SU-DHL-6 (cell line): ENCODE results near the gene CAMK1D.

Experiments used
- H2AFZ ChIP-seq: fragments of 200-600 bp; sonication (generic); 2 replicates; pipeline ENCODE4 v1.6.1; 2014; ENCODE audit warnings: low read depth, mild to moderate bottlenecking, moderate library complexity, mixed read lengths, antibody characterized with exemption, low read length; ENCODE audit not compliant: severe bottlenecking
- H3F3A ChIP-seq: fragments of 200-600 bp; shearing (Covaris generic); 2 replicates; pipeline ENCODE4 v1.6.0; 2016; ENCODE audit warnings: antibody characterized with exemption, mild to moderate bottlenecking; ENCODE audit not compliant: insufficient read depth
- H3K27ac ChIP-seq: fragments of 200-600 bp; sonication (generic); 2 replicates; pipeline ENCODE4 v1.5.1; 2016; ENCODE audit warnings: low read depth, mild to moderate bottlenecking, low read length, moderate library complexity, mixed read lengths
- H3K27me3 ChIP-seq: fragments of 200-600 bp; sonication (generic), shearing (Covaris generic); 2 replicates; pipeline ENCODE4 v1.6.0; 2014; ENCODE audit warnings: mild to moderate bottlenecking, low read length
- H3K36me3 ChIP-seq: fragments of 200-600 bp; sonication (generic); 2 replicates; pipeline ENCODE4 v1.6.1; 2014; ENCODE audit warnings: mild to moderate bottlenecking, low read length, mixed read lengths
- H3K4me2 ChIP-seq: fragments of 300-600, 200-600 bp; shearing (Covaris generic), sonication (generic); 2 replicates; pipeline ENCODE4 v1.6.0; 2014; ENCODE audit warnings: low read length, low read depth, mild to moderate bottlenecking; ENCODE audit not compliant: poor library complexity, severe bottlenecking
- H3K4me3 ChIP-seq: fragments of 200-600 bp; sonication (generic); 2 replicates; pipeline ENCODE4 v1.5.1; 2014; ENCODE audit warnings: antibody characterized with exemption, low read length, mild to moderate bottlenecking, mixed read lengths; ENCODE audit not compliant: insufficient read depth, poor library complexity, severe bottlenecking
- H3K79me2 ChIP-seq: fragments of 200-600 bp; sonication (generic); 2 replicates; pipeline ENCODE4 v1.6.1; 2014; ENCODE audit warnings: mild to moderate bottlenecking, low read length, moderate library complexity; ENCODE audit not compliant: insufficient read depth
- H3K9ac ChIP-seq: fragments of 200-600 bp; sonication (generic); 2 replicates; pipeline ENCODE4 v1.7.0; 2014; ENCODE audit warnings: mild to moderate bottlenecking, low read length
- H3K9me2 ChIP-seq: fragments of 200-600 bp; sonication (generic); replicated peaks from 2 replicates; pipeline ENCODE4 v1.6.1; 2014; ENCODE audit warnings: low read length; ENCODE audit not compliant: insufficient read depth
- H3K9me3 ChIP-seq: fragments of 200-600 bp; sonication (generic); 2 replicates; pipeline ENCODE4 v1.6.1; 2014; ENCODE audit warnings: low read length, mixed read lengths; ENCODE audit not compliant: insufficient read depth
- H4K20me1 ChIP-seq: fragments of 200-600 bp; sonication (generic); 2 replicates; pipeline ENCODE4 v1.6.1; 2014; ENCODE audit warnings: low read depth, mild to moderate bottlenecking, antibody characterized with exemption, low read length, moderate library complexity, mixed read lengths
- EZH2phosphoT487 ChIP-seq: fragments of 200-600 bp; sonication (generic), shearing (Covaris generic); conservative IDR thresholded peaks from 2 replicates; pipeline ENCODE4 v1.6.1; 2018; ENCODE audit warnings: mild to moderate bottlenecking, antibody characterized with exemption, low read length, moderate library complexity, mixed read lengths
- TF ChIP-seq, protein P1 (sequence below): fragments of 200-600 bp; sonication (generic); IDR thresholded peaks from one replicate; pipeline ENCODE4 v1.5.1; 2017; ENCODE audit warnings: antibody characterized with exemption, mild to moderate bottlenecking, low read length, moderate library complexity; ENCODE audit not compliant: insufficient read depth, poor library complexity, severe bottlenecking

Gene CAMK1D

DNA sequence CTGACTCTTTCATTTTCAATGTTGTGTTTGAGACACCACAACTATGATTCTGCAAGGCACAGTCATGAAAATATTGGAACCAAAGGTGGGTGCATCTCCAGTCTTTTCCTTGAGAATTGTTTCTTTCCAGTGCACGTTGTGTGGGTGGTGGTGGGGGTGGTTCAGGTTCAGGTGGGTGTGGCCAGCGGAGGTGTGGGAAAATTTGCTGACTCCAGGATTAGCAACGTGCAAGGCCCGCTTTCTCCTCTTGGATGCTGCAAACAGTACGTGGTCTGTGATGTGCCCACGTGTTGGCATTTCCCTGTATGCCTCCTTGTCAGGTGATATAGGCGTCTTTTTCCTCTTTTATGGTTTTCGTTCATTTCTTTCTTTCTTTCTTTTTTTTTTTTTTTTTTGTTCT, 59.1 kb downstream of the CAMK1D start:
- peaks cover 3% of the 10 kb centered on the region; the same call in 1 of the 2 replicates for H4K20me1 ChIP-seq
- H3K27me3 ChIP-seq, result no peaks in the 10 kb centered on the region
- peaks cover 90% of the 10 kb centered on the region for H3K79me2 ChIP-seq
- no peak overlapping the region for H3K4me2 ChIP-seq
- H3F3A ChIP-seq, result 0 out of 2 replicates have a peak, but pooled peaks cover 5% of the 10 kb centered on the region
- H3K9me2 ChIP-seq, result no peaks in the 10 kb centered on the region
- no peak overlapping the region for H3K9ac ChIP-seq
- no peak overlapping the region for H3K27ac ChIP-seq
- no peaks in the 10 kb centered on the region; the same call in 1 of the 2 replicates for H3K36me3 ChIP-seq
- no peak overlapping the region for H3K4me3 ChIP-seq
- no peaks in the 10 kb centered on the region for H3K9me3 ChIP-seq
- TF ChIP-seq EZH2phosphoT487, result no peak
- TF ChIP-seq, protein P1, sequence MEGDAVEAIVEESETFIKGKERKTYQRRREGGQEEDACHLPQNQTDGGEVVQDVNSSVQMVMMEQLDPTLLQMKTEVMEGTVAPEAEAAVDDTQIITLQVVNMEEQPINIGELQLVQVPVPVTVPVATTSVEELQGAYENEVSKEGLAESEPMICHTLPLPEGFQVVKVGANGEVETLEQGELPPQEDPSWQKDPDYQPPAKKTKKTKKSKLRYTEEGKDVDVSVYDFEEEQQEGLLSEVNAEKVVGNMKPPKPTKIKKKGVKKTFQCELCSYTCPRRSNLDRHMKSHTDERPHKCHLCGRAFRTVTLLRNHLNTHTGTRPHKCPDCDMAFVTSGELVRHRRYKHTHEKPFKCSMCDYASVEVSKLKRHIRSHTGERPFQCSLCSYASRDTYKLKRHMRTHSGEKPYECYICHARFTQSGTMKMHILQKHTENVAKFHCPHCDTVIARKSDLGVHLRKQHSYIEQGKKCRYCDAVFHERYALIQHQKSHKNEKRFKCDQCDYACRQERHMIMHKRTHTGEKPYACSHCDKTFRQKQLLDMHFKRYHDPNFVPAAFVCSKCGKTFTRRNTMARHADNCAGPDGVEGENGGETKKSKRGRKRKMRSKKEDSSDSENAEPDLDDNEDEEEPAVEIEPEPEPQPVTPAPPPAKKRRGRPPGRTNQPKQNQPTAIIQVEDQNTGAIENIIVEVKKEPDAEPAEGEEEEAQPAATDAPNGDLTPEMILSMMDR, result no peak
- H2AFZ ChIP-seq, result no peak overlapping the region

DNA sequence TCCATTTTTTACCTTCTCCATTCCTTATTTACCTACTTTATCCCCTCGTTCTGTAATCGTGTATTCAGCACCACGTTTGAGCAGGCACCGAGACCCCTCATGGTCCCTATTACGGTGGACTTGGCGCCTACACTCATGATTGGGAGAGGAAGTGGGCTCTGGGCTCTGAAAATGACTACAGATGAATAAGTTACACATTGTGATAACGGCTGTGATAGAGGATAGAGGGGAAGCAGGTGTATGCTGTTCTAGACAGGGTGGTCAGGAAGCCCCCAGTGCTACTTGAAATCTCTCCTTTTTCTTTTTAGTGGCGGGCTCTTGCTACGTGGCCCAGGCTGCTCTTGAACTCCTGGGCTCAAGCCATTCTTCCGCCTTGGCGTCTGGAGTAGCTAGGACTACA, 59.8 kb downstream of the CAMK1D start:
- H3K36me3 ChIP-seq, result no peaks in the 10 kb centered on the region; the same call in 1 of the 2 replicates
- no peak for TF ChIP-seq EZH2phosphoT487
- TF ChIP-seq, protein P1, result no peak
- peaks cover 9% of the 10 kb centered on the region; the same call in 1 of the 2 replicates for H3F3A ChIP-seq
- no peak overlapping the region for H3K9ac ChIP-seq
- peaks cover 6% of the 10 kb centered on the region; the same call in 1 of the 2 replicates for H4K20me1 ChIP-seq
- no peaks in the 10 kb centered on the region for H3K27me3 ChIP-seq
- H2AFZ ChIP-seq, result no peak overlapping the region
- no peaks in the 10 kb centered on the region for H3K9me3 ChIP-seq
- H3K27ac ChIP-seq, result no peak overlapping the region
- no peak overlapping the region for H3K4me2 ChIP-seq
- peaks cover 91% of the 10 kb centered on the region for H3K79me2 ChIP-seq
- H3K9me2 ChIP-seq, result no peaks in the 10 kb centered on the region
- H3K4me3 ChIP-seq, result no peak overlapping the region

DNA sequence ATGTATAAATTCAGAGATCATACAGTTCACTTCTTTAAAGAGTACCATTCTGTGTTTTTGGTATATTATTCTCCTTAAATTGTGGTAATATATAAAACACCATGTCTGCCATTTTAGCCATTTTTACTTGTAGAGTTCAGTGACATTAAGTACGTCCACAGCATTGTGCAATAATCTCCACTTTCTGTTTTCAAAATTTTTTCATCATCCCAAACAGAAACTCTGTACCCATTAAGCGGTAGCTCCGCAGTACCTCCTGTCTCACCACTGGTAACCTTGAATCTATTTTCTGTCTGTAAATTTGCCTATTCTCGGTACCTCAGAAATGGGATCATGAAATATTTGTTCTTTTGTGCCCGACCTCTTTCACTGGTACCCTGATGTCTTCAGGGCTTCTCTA, 60.3 kb downstream of the CAMK1D start:
- H2AFZ ChIP-seq, result no peak overlapping the region
- H3K4me2 ChIP-seq, result no peak overlapping the region
- H3K9me2 ChIP-seq, result no peaks in the 10 kb centered on the region
- no peak overlapping the region for H3K9ac ChIP-seq
- no peaks in the 10 kb centered on the region; the same call in 1 of the 2 replicates for H3K36me3 ChIP-seq
- H3K79me2 ChIP-seq, result peaks cover 92% of the 10 kb centered on the region
- H4K20me1 ChIP-seq, result peaks cover 10% of the 10 kb centered on the region; the same call in 1 of the 2 replicates
- TF ChIP-seq, protein P1, result no peak
- no peak for TF ChIP-seq EZH2phosphoT487
- peaks cover 9% of the 10 kb centered on the region; the same call in 1 of the 2 replicates for H3F3A ChIP-seq
- H3K27me3 ChIP-seq, result no peaks in the 10 kb centered on the region
- H3K9me3 ChIP-seq, result no peaks in the 10 kb centered on the region
- no peak overlapping the region for H3K4me3 ChIP-seq
- no peak overlapping the region for H3K27ac ChIP-seq
